AG10803 (cell line): ENCODE data around the gene CCDC178.

Source experiments
- DNase-seq: peaks from one replicate; pipeline ENCODE4 v3.0.0; 2010; ENCODE audit warnings: low read depth
- H3K4me3 ChIP-seq: 2 replicates; pipeline ENCODE4 v1.5.1; 2011; ENCODE audit warnings: mild to moderate bottlenecking, low read length, control low read depth
- CTCF ChIP-seq: conservative IDR thresholded peaks from 2 replicates; pipeline ENCODE4 v1.5.1; 2011; ENCODE audit warnings: mild to moderate bottlenecking, low read length, control low read depth, inconsistent platforms

The CCDC178 gene

GRCh38 chr18:33317640-33318039, 122.9 kb downstream of the CCDC178 start:
- no peak for DNase-seq
- no peak overlapping the region for H3K4me3 ChIP-seq
- no peak for TF ChIP-seq CTCF

GRCh38 chr18:33316146-33316587, 124.4 kb downstream of the CCDC178 start:
- DNase-seq: no peak
- no peak for TF ChIP-seq CTCF
- no peak overlapping the region for H3K4me3 ChIP-seq

GRCh38 chr18:33307520-33307919, 133.0 kb downstream of the CCDC178 start:
- TF ChIP-seq CTCF: no peak
- H3K4me3 ChIP-seq: no peak overlapping the region
- DNase-seq: no peak

GRCh38 chr18:33304277-33304676, 136.2 kb downstream of the CCDC178 start:
- no peak for TF ChIP-seq CTCF
- no peak for DNase-seq
- H3K4me3 ChIP-seq: no peak overlapping the region

- no peak for DNase-seq
- TF ChIP-seq CTCF: no peak
- H3K4me3 ChIP-seq: no peak overlapping the region
Observed at GRCh38 chr18:33291539-33291938, 149.0 kb downstream of the CCDC178 start.

GRCh38 chr18:33288082-33288716, 152.3 kb downstream of the CCDC178 start:
- TF ChIP-seq CTCF: no peak
- no peak for DNase-seq
- no peak overlapping the region for H3K4me3 ChIP-seq

- H3K4me3 ChIP-seq: no peak overlapping the region
- DNase-seq: no peak
- no peak for TF ChIP-seq CTCF
Observed at GRCh38 chr18:33282709-33283333, 157.7 kb downstream of the CCDC178 start.
